ENCODE measurements around the gene RAPGEF5.
"Not testable (repeated sequence)": the region's sequence is repeated elsewhere in the genome, so short reads cannot be mapped to it uniquely, and the experiment has no call there.

Gene RAPGEF5

DNA sequence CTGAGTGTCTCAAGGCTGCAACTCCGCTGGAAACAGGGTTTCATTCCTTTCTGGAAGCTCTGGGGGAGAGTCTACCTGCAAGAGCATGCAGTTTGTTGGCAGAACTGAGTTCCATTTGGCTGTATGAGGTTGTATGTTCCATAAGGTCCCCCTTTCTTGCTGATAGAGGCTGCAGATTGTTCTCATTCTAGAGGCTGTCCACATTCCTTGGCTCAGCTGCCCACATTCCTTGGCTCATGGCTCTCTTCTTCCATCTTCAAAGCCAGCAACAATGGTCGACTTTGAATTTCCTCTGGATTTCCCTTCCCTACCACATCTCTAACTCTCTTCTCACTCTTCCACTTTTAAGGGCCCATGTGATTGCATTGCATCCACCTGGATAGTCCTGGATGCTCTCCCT, 264.0 kb downstream of the RAPGEF5 start:
- Histone ChIP-seq H3K4me1 (ENCODE audit: control insufficient read depth, insufficient read depth, low read length) (no peaks in the 10 kb centered on the region), H3K9me3 (ENCODE audit: control insufficient read depth, insufficient read depth, low read length) (no peaks in the 10 kb centered on the region; the same call in 1 of the 2 replicates), H3K36me3 (ENCODE audit: control insufficient read depth, insufficient read depth, low read length) (no peaks in the 10 kb centered on the region; the same call in 1 of the 2 replicates), H3K27ac (ENCODE audit: low read length) (no peak overlapping the region), H3K4me3 (ENCODE audit: low read length) (no peak overlapping the region), H3K27me3 (ENCODE audit: control insufficient read depth, insufficient read depth, low read length) (no peaks in the 10 kb centered on the region)
- no peak for DNase-seq (ENCODE audit: low read depth, low spot score)
- no CpG with 5 or more reads among the region's 2 CpGs for WGBS (ENCODE audit: insufficient coverage, insufficient read length)

DNA sequence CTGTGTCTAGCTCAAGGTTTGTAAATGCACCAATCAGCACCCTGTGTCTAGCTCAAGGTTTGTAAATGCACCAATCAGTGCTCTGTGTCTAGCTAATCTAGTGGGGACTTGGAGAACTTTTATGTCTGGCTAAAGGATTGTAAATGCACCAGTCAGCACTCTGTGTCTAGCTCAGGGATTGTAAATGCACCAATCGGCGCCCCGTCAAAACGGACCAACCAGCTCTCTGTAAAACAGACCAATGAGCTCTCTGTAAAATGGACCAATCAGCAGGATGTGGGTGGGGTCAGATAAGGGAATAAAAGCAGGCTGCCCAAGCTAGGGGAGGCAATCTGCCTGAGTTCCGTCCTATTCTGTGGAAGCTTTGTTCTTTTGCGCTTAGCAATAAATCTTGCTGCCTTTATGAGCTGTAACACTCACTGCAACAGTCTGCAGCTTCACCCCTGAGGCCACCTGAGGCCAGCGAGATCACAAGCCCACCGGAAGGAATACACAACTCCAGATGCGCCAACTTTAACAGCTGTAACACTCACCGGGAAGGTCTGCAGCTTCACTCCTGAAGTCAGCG, 265.9 kb downstream of the RAPGEF5 start:
- not testable (repeated sequence) for H3K27me3 ChIP-seq (ENCODE audit: control insufficient read depth, insufficient read depth, low read length); H3K4me3 ChIP-seq (ENCODE audit: low read length); H3K27ac ChIP-seq (ENCODE audit: low read length); H3K36me3 ChIP-seq (ENCODE audit: control insufficient read depth, insufficient read depth, low read length); DNase-seq (ENCODE audit: low read depth, low spot score); H3K9me3 ChIP-seq (ENCODE audit: control insufficient read depth, insufficient read depth, low read length); H3K4me1 ChIP-seq (ENCODE audit: control insufficient read depth, insufficient read depth, low read length)
- WGBS (ENCODE audit: insufficient coverage, insufficient read length), result no CpG with 5 or more reads among the region's 11 CpGs

DNA sequence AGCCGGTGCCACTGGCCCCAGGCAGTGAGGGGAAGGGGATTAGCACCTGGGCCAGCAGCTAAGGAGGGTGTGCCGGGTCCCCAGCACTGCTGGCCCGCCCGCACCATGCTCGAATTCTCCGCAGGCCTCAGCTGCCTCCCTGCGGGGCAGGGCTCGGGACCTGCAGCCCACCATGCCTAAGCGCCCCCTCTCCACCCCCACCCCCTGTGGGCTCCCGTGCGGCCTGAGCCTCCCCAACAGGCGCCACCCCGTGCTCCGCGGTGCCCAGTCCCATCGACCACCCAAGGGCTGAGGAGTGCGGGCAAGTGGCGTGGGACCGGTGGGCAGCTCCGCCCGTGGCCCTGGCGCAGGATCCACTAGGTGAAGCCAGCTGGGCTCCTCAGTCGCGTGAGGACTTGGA, 266.4 kb downstream of the RAPGEF5 start:
- no CpG with 5 or more reads among the region's 24 CpGs for WGBS (ENCODE audit: insufficient coverage, insufficient read length)
- no peak overlapping the region for H3K4me3 ChIP-seq (ENCODE audit: low read length)
- no peaks in the 10 kb centered on the region for H3K27me3 ChIP-seq (ENCODE audit: control insufficient read depth, insufficient read depth, low read length)
- no peaks in the 10 kb centered on the region; the same call in 1 of the 2 replicates for H3K36me3 ChIP-seq (ENCODE audit: control insufficient read depth, insufficient read depth, low read length)
- H3K9me3 ChIP-seq (ENCODE audit: control insufficient read depth, insufficient read depth, low read length), result no peaks in the 10 kb centered on the region; the same call in 1 of the 2 replicates
- no peak for DNase-seq (ENCODE audit: low read depth, low spot score)
- H3K27ac ChIP-seq (ENCODE audit: low read length), result no peak overlapping the region
- H3K4me1 ChIP-seq (ENCODE audit: control insufficient read depth, insufficient read depth, low read length), result no peaks in the 10 kb centered on the region

DNA sequence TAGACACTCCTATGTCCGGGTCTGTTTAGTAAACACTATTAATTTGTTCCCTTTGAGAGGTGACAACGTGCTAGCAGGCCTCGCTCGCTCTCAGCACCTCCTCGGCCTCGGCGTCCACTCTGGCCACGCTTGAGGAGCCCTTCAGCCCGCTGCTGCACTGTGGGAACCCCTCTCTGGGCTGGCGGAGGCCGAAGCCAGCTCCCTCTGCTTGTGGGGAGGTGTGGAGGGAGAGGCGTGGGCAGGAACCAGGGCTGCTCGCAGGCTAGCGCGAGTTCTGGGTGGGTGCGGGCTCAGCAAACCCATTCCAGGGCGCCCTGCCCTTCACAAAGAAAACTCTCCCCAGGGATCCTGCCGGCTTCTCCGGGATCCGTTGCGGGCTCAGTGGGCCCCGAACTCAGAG, 266.8 kb downstream of the RAPGEF5 start:
- no peaks in the 10 kb centered on the region; the same call in 1 of the 2 replicates for H3K9me3 ChIP-seq (ENCODE audit: control insufficient read depth, insufficient read depth, low read length)
- H3K4me1 ChIP-seq (ENCODE audit: control insufficient read depth, insufficient read depth, low read length), result no peaks in the 10 kb centered on the region
- H3K36me3 ChIP-seq (ENCODE audit: control insufficient read depth, insufficient read depth, low read length), result no peaks in the 10 kb centered on the region; the same call in 1 of the 2 replicates
- no CpG with 5 or more reads among the region's 22 CpGs for whole genome bisulfite sequencing (ENCODE audit: insufficient coverage, insufficient read length)
- no peak for DNase-seq (ENCODE audit: low read depth, low spot score)
- no peaks in the 10 kb centered on the region for H3K27me3 ChIP-seq (ENCODE audit: control insufficient read depth, insufficient read depth, low read length)
- no peak overlapping the region for H3K27ac ChIP-seq (ENCODE audit: low read length)
- H3K4me3 ChIP-seq (ENCODE audit: low read length), result no peak overlapping the region

DNA sequence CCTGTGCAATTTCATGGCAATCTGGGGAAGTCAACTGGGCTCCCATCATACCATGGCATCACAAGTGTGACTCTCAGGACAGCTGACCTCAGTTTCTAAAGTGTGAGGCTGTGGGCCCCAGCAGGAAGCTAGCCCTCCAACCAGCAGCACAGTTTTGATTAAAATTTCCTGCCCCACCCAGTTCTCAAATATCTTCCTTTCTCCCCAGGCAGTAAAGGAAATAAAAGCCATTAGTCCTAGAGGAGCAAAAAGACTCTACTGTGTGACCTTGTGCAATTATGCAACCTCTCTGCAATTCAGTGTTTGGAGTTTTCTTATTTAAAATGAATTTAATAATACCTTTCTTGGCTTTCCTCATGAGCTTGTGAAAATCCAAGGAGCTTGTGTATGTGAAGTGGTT, 268.1 kb downstream of the RAPGEF5 start:
- Histone ChIP-seq H3K27me3 (ENCODE audit: control insufficient read depth, insufficient read depth, low read length) (no peaks in the 10 kb centered on the region; the same call in 1 of the 2 replicates), H3K36me3 (ENCODE audit: control insufficient read depth, insufficient read depth, low read length) (no peaks in the 10 kb centered on the region; the same call in 1 of the 2 replicates), H3K4me1 (ENCODE audit: control insufficient read depth, insufficient read depth, low read length) (no peaks in the 10 kb centered on the region), H3K9me3 (ENCODE audit: control insufficient read depth, insufficient read depth, low read length) (no peaks in the 10 kb centered on the region; the same call in 1 of the 2 replicates), H3K4me3 (ENCODE audit: low read length) (no peak overlapping the region), H3K27ac (ENCODE audit: low read length) (no peak overlapping the region)
- DNase-seq (ENCODE audit: low read depth, low spot score), result no peak

DNA sequence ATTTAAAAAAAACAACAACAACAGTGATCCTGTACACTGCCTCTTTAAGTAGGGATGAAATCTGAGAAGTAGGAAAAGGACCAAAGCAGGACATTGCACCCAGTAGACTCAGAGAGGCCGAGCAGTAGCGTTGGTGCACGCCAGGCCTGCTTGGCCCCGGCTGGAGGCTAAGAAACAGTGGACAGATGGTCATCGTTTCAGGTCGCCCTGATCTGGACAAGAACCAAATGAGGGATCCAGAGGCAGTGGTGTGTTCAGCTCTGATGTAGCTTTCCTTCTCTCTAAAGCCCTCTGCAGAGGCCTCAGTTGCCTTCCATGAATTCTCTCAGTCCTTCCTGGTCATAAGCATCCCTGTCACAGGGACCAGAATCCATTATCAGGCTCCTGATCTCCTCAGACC, 269.1 kb downstream of the RAPGEF5 start:
- no CpG with 5 or more reads among the region's 6 CpGs for whole genome bisulfite sequencing (ENCODE audit: insufficient coverage, insufficient read length)
- DNase-seq (ENCODE audit: low read depth, low spot score), result no peak

DNA sequence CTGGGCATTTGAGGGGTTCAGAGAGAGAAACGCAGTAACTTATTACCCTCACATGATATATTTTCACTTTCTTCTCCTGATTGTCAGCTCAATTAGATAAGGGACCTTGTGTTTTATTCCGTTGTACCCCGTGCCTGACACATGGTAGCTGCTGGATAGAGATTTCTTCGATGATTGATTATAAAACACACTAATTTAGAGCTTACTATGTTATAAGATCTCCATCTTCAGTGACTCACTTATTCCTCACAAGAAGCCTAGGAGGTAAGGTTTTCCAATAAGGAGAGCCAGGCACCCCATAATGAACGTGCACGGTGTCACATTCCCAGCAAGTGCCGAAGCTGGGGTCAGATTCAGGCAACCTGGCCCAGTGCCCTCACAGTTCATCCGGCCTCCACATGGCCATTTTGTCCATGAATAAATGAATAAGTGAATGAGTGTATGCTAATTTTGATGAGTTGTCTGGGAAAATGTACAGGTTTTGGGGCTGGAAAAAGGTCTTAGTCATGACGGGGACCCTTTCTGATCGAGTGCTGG, 273.2 kb downstream of the RAPGEF5 start:
- no peaks in the 10 kb centered on the region for H3K36me3 ChIP-seq (ENCODE audit: control insufficient read depth, insufficient read depth, low read length)
- H3K27ac ChIP-seq (ENCODE audit: low read length), result no peak overlapping the region
- H3K27me3 ChIP-seq (ENCODE audit: control insufficient read depth, insufficient read depth, low read length), result no peaks in the 10 kb centered on the region; the same call in 1 of the 2 replicates
- H3K4me3 ChIP-seq (ENCODE audit: low read length), result peak overlapping the region; percentile 50; the same call in 1 of the 2 replicates
- no peak for DNase-seq (ENCODE audit: low read depth, low spot score)
- H3K9me3 ChIP-seq (ENCODE audit: control insufficient read depth, insufficient read depth, low read length), result no peaks in the 10 kb centered on the region
- no peaks in the 10 kb centered on the region for H3K4me1 ChIP-seq (ENCODE audit: control insufficient read depth, insufficient read depth, low read length)
- no CpG with 5 or more reads among the region's 10 CpGs for WGBS (ENCODE audit: insufficient coverage, insufficient read length)

More for the DNA sequence above, 269.1 kb downstream of the RAPGEF5 start:
- H3K9me3 ChIP-seq (ENCODE audit: control insufficient read depth, insufficient read depth, low read length), result no peaks in the 10 kb centered on the region; the same call in 1 of the 2 replicates
- H3K27me3 ChIP-seq (ENCODE audit: control insufficient read depth, insufficient read depth, low read length), result no peaks in the 10 kb centered on the region; the same call in 1 of the 2 replicates
- no peak overlapping the region for H3K4me3 ChIP-seq (ENCODE audit: low read length)
- H3K4me1 ChIP-seq (ENCODE audit: control insufficient read depth, insufficient read depth, low read length), result no peaks in the 10 kb centered on the region
- H3K36me3 ChIP-seq (ENCODE audit: control insufficient read depth, insufficient read depth, low read length), result no peaks in the 10 kb centered on the region; the same call in 1 of the 2 replicates
- no peak overlapping the region for H3K27ac ChIP-seq (ENCODE audit: low read length)

DNA sequence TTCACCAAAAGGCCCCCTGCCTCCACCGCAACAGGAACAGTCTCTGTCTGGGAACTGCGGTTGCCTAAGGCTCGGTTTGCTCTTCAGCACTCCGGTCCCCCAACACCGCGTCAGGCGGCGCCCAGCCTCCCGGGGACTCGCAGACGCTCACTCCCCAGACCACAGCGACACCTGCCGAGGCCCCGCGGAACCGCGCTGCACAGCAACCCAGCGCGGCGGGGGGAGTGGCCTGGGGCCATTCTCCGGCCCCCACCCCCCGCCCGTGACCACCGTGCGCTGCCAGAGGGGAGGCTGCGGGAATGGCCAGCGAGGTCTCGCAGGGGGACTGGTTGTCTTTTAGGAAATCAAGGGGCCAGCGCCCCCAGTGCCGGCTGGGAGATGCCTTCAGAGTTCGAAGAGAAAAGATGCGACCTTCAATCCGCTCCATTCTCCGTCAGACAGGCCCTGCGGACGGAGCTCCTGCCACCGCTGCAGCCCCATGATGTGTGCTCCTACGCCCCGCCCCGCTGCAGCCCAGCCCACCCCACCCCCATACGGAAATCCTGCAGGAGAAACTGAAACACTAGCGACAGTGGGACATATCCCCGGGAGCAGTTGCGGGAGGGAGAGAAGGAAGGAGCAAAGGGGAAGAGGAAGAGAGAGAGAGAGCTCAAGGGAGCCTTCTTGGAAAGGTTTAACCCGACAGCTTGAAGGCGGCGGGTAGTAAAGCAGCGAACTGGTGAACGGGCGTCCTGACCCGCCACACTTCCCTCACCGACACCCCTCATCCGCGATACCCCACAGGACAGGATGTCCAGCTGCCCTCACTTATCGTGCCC, 273.9 kb downstream of the RAPGEF5 start:
- no peak overlapping the region for H3K27ac ChIP-seq (ENCODE audit: low read length)
- H3K4me3 ChIP-seq (ENCODE audit: low read length), result peak overlapping the region; percentile 50; the same call in 1 of the 2 replicates
- DNase-seq (ENCODE audit: low read depth, low spot score), result peak; percentile 82
- no peaks in the 10 kb centered on the region for H3K4me1 ChIP-seq (ENCODE audit: control insufficient read depth, insufficient read depth, low read length)
- no peaks in the 10 kb centered on the region for H3K9me3 ChIP-seq (ENCODE audit: control insufficient read depth, insufficient read depth, low read length)
- H3K27me3 ChIP-seq (ENCODE audit: control insufficient read depth, insufficient read depth, low read length), result no peaks in the 10 kb centered on the region; the same call in 1 of the 2 replicates
- H3K36me3 ChIP-seq (ENCODE audit: control insufficient read depth, insufficient read depth, low read length), result no peaks in the 10 kb centered on the region
- no CpG with 5 or more reads among the region's 55 CpGs for WGBS (ENCODE audit: insufficient coverage, insufficient read length)

DNA sequence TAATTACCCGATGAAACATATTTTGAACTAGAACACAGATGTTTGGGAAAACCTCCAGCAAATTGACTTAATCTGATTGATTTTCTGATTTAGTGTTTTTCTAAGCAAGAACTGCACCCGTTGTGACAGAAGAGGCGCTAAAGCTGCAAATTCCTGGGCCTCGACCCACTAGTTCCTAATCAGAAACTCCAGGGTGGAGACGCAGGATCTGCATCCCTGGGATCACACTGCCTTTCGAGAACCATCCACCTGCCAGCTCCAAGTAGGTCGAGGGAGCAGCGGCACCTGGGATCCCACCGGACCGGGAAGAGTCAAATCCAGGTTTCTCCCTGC, 274.4 kb downstream of the RAPGEF5 start:
- WGBS (ENCODE audit: insufficient coverage, insufficient read length), result no CpG with 5 or more reads among the region's 10 CpGs

DNA sequence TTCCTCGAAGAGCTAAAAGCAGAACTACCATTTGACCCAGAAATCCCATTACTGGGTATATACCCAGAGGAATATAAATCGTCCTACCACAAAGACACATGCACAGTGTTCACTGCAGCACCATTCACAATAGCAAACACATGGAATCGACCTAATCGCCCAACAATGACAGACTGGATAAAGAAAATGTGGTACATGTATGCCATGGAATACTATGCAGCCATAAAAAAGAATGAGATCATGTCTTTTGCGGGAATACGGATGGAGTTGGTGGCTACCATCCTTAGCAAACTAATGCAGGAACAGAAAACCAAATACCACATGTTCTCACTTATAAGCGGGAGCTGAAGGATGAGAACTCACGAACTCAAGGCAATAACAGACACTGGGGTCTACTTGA, 276.7 kb downstream of the RAPGEF5 start:
- H3K9me3 ChIP-seq (ENCODE audit: control insufficient read depth, insufficient read depth, low read length); H3K36me3 ChIP-seq (ENCODE audit: control insufficient read depth, insufficient read depth, low read length); DNase-seq (ENCODE audit: low read depth, low spot score); H3K27ac ChIP-seq (ENCODE audit: low read length); H3K4me1 ChIP-seq (ENCODE audit: control insufficient read depth, insufficient read depth, low read length); H3K27me3 ChIP-seq (ENCODE audit: control insufficient read depth, insufficient read depth, low read length); H3K4me3 ChIP-seq (ENCODE audit: low read length): not testable (repeated sequence)
- WGBS (ENCODE audit: insufficient coverage, insufficient read length), result no CpG with 5 or more reads among the region's 8 CpGs

More for the DNA sequence above, 274.4 kb downstream of the RAPGEF5 start:
- no peaks in the 10 kb centered on the region for H3K4me1 ChIP-seq (ENCODE audit: control insufficient read depth, insufficient read depth, low read length)
- no peaks in the 10 kb centered on the region for H3K9me3 ChIP-seq (ENCODE audit: control insufficient read depth, insufficient read depth, low read length)
- no peaks in the 10 kb centered on the region; the same call in 1 of the 2 replicates for H3K27me3 ChIP-seq (ENCODE audit: control insufficient read depth, insufficient read depth, low read length)
- no peak overlapping the region for H3K27ac ChIP-seq (ENCODE audit: low read length)
- H3K4me3 ChIP-seq (ENCODE audit: low read length), result peak overlapping the region; percentile 50; the same call in 1 of the 2 replicates
- DNase-seq (ENCODE audit: low read depth, low spot score), result no peak
- no peaks in the 10 kb centered on the region for H3K36me3 ChIP-seq (ENCODE audit: control insufficient read depth, insufficient read depth, low read length)
